GM23338 (cell line): Measurements from ENCODE around the gene LDHB. TPM values are rescaled to one million over a fixed set of nuclear protein-coding genes. Genes with fewer than 3 reads are reported as not detected.

Experiments used
- ATAC-seq: fragments of 200-7000 bp; cut with Tn5 transposase; 3 replicates; pipeline ENCODE4 v1.9.1; 2020
- DNase-seq: peaks from one replicate; pipeline ENCODE4 v3.0.0-alpha.2; 2015; ENCODE audit warnings: low spot score
- H2AFZ ChIP-seq: fragments of 200-600 bp; sonication (generic); 2 replicates; pipeline ENCODE4 v1.8.0; 2016; ENCODE audit warnings: antibody characterized with exemption, mild to moderate bottlenecking, moderate library complexity
- H3F3A ChIP-seq: fragments of 200-600 bp; sonication (generic); replicated peaks from 2 replicates; pipeline ENCODE4 v1.8.0; 2017; ENCODE audit warnings: antibody characterized with exemption, mixed run types, low read depth
- H3K27ac ChIP-seq: fragments of 200-600 bp; sonication (generic); 2 replicates; pipeline ENCODE4 v1.6.1; 2016; ENCODE audit warnings: low read depth
- H3K27me3 ChIP-seq: fragments of 200-600 bp; sonication (generic); 2 replicates; pipeline ENCODE4 v1.8.0; 2016; ENCODE audit warnings: mild to moderate bottlenecking, mixed run types, moderate library complexity; ENCODE audit not compliant: insufficient read depth
- H3K36me3 ChIP-seq: fragments of 200-600 bp; sonication (generic); 2 replicates; pipeline ENCODE4 v1.8.0; 2016; ENCODE audit warnings: mild to moderate bottlenecking; ENCODE audit not compliant: insufficient read depth
- H3K4me1 ChIP-seq: fragments of 200-600 bp; sonication (generic); 2 replicates; pipeline ENCODE4 v1.8.0; 2016; ENCODE audit warnings: mild to moderate bottlenecking, moderate library complexity; ENCODE audit not compliant: insufficient read depth
- H3K4me2 ChIP-seq: fragments of 200-600 bp; sonication (generic); 2 replicates; pipeline ENCODE4 v1.7.1; 2017; ENCODE audit warnings: mixed run types
- H3K4me3 ChIP-seq: fragments of 200-600 bp; sonication (generic); 2 replicates; pipeline ENCODE4 v1.6.1; 2016; ENCODE audit warnings: mixed run types
- H3K79me2 ChIP-seq: fragments of 200-600 bp; sonication (generic); replicated peaks from 2 replicates; pipeline ENCODE4 v1.8.0; 2017; ENCODE audit warnings: mild to moderate bottlenecking; ENCODE audit not compliant: insufficient read depth
- H3K9me2 ChIP-seq: fragments of 200-600 bp; sonication (generic); 2 replicates; pipeline ENCODE4 v1.8.0; 2017; ENCODE audit not compliant: insufficient read depth
- H4K20me1 ChIP-seq: fragments of 200-600 bp; sonication (generic); replicated peaks from 2 replicates; pipeline ENCODE4 v1.8.0; 2017; ENCODE audit warnings: mild to moderate bottlenecking; ENCODE audit not compliant: insufficient read depth
- H3K27ac Mint-ChIP-seq: 2 replicates; pipeline ENCODE4 v1.8.0; 2020; ENCODE audit warnings: inconsistent platforms, mild to moderate bottlenecking, moderate library complexity, mixed read lengths
- H3K27me3 Mint-ChIP-seq: 3 replicates; pipeline ENCODE4 v1.8.0; 2022; ENCODE audit warnings: low read depth, mild to moderate bottlenecking, moderate library complexity, mixed read lengths, inconsistent platforms; ENCODE audit not compliant: insufficient read depth, poor library complexity
- H3K36me3 Mint-ChIP-seq: 3 replicates; pipeline ENCODE4 v1.8.0; 2021; ENCODE audit warnings: low read depth, mild to moderate bottlenecking, inconsistent platforms, moderate library complexity, mixed read lengths
- H3K4me1 Mint-ChIP-seq: 3 replicates; pipeline ENCODE4 v1.8.0; 2020; ENCODE audit warnings: mild to moderate bottlenecking, inconsistent platforms, mixed read lengths
- H3K4me3 Mint-ChIP-seq: 3 replicates; pipeline ENCODE4 v1.8.0; 2021; ENCODE audit warnings: moderate library complexity, mild to moderate bottlenecking, inconsistent platforms, mixed read lengths
- H3K9me3 Mint-ChIP-seq: 3 replicates; pipeline ENCODE4 v1.8.0; 2020; ENCODE audit warnings: moderate library complexity, mild to moderate bottlenecking, inconsistent platforms, mixed read lengths
- CTCF ChIP-seq, 2 experiments: fragments of 200-600 bp in 1 of 2; sonication (generic) in 1 of 2; conservative IDR thresholded peaks; 2 replicates each; pipeline versions ENCODE4 v1.5.1 to v1.6.1; 2016 to 2017; ENCODE audit warnings: antibody characterized with exemption in 2 of 2, low read depth in 2 of 2, mild to moderate bottlenecking in 2 of 2, moderate library complexity in 1 of 2
- EZH2 ChIP-seq: fragments of 200-600 bp; sonication (generic); IDR thresholded peaks from one replicate; pipeline ENCODE4 v1.8.0; 2017; ENCODE audit warnings: antibody characterized with exemption, mild to moderate bottlenecking, low read depth; ENCODE audit not compliant: unreplicated experiment
- EZH2phosphoT487 ChIP-seq: fragments of 200-600 bp; sonication (generic); IDR thresholded peaks from one replicate; pipeline ENCODE4 v1.8.1; 2018; ENCODE audit warnings: antibody characterized with exemption; ENCODE audit not compliant: unreplicated experiment
- JUNB ChIP-seq: IDR thresholded peaks from one replicate; pipeline ENCODE4 v1.6.1; 2016; ENCODE audit warnings: antibody characterized with exemption; ENCODE audit not compliant: unreplicated experiment
- NANOG ChIP-seq: IDR thresholded peaks from 2 replicates; pipeline ENCODE4 v1.6.1; 2016; ENCODE audit warnings: antibody characterized with exemption, borderline replicate concordance
- STAT1 ChIP-seq: IDR thresholded peaks from one replicate; pipeline ENCODE4 v1.6.1; 2016; ENCODE audit warnings: antibody characterized with exemption; ENCODE audit not compliant: unreplicated experiment
- polyA plus RNA-seq: library from polyadenylated mRNA; unstranded; fragments of >200 nt; fragmentation: Nextera tagmentation; extraction: Ambion mirVana; gene quantifications from 2 replicates; pipeline ENCODE4 v1.2.1, GENCODE V29; 2016
- total RNA-seq: library from RNA; depleted of rRNA; stranded (reverse); fragments of >200 nt; shearing (Covaris generic); gene quantifications from 2 replicates; pipeline ENCODE4 v1.2.3, GENCODE V29; 2014
- TF ChIP-seq, protein P1 (sequence below): IDR thresholded peaks from 2 replicates; pipeline ENCODE4 v1.6.1; 2016; ENCODE audit warnings: antibody characterized with exemption

The LDHB gene
- total and polyA plus RNA-seq, 2 experiments from 2014 or later, result 1,537 to 1,990 TPM

GRCh38 chr12:21614506-21614905, 43.1 kb downstream of the LDHB start:
- Histone ChIP-seq H3K9me2 (no peaks in the 10 kb centered on the region), H3K79me2 (no peaks in the 10 kb centered on the region), H3F3A (no peaks in the 10 kb centered on the region), H2AFZ (no peak overlapping the region), H3K4me3 (no peak overlapping the region), H3K27me3 (no peaks in the 10 kb centered on the region), H3K36me3 (no peaks in the 10 kb centered on the region), H3K4me2 (no peak overlapping the region), H4K20me1 (no peaks in the 10 kb centered on the region), H3K4me1 (no peaks in the 10 kb centered on the region), H3K27ac (no peak overlapping the region)
- no peak for DNase-seq
- Mint-ChIP-seq H3K27ac (no peak overlapping the region), H3K4me3 (no peak overlapping the region), H3K27me3 (no peaks in the 10 kb centered on the region), H3K4me1 (no peaks in the 10 kb centered on the region), H3K36me3 (no peaks in the 10 kb centered on the region), H3K9me3 (no peaks in the 10 kb centered on the region; the same call in 2 of the 3 replicates)
- TF ChIP-seq CTCF (conservative IDR thresholded peaks at IDR 0.05; ENCODE audit: low read depth in 2 of 2), result no peak
- TF ChIP-seq JUNB, result no peak
- ATAC-seq, result no peak

DNA sequence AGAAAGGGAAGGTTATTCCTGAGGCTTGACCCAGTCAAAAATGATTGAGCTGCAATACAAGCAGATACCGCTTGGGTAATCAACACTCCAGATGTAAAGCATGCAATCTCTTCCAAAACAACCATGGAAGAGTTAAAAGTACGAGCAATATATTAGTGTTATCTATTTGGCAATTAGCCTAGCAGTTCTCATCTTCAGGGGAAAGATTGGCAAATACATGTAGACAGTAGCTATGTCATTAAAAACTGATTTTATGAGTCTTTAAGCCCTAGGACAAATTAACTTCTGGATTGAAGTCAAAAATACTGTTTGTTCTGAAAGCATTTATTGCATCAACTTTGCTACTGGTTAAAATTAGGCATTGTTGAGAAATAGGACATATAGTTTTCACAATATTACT, 43.7 kb downstream of the LDHB start:
- H3K4me1 Mint-ChIP-seq, result no peaks in the 10 kb centered on the region
- no peaks in the 10 kb centered on the region; the same call in 2 of the 3 replicates for H3K9me3 Mint-ChIP-seq
- H3K36me3 ChIP-seq, result no peaks in the 10 kb centered on the region
- H3K27ac Mint-ChIP-seq, result no peak overlapping the region
- DNase-seq, result peak; percentile 21
- H3K27me3 Mint-ChIP-seq, result no peaks in the 10 kb centered on the region
- no peak overlapping the region for H3K4me3 ChIP-seq
- H3K4me2 ChIP-seq, result no peak overlapping the region
- TF ChIP-seq CTCF (conservative IDR thresholded peaks at IDR 0.05; ENCODE audit: low read depth in 2 of 2), result peak in 1 of 2 experiments; percentile 38; a peak in 1 of 4 replicates
- TF ChIP-seq NANOG, result no peak
- TF ChIP-seq, protein P1, sequence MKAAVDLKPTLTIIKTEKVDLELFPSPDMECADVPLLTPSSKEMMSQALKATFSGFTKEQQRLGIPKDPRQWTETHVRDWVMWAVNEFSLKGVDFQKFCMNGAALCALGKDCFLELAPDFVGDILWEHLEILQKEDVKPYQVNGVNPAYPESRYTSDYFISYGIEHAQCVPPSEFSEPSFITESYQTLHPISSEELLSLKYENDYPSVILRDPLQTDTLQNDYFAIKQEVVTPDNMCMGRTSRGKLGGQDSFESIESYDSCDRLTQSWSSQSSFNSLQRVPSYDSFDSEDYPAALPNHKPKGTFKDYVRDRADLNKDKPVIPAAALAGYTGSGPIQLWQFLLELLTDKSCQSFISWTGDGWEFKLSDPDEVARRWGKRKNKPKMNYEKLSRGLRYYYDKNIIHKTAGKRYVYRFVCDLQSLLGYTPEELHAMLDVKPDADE, result no peak
- H3K27me3 ChIP-seq, result no peaks in the 10 kb centered on the region
- H3K36me3 Mint-ChIP-seq, result no peaks in the 10 kb centered on the region
- H3K27ac ChIP-seq, result no peak overlapping the region
- no peaks in the 10 kb centered on the region for H3K79me2 ChIP-seq
- no peaks in the 10 kb centered on the region for H3K9me2 ChIP-seq
- H2AFZ ChIP-seq, result no peak overlapping the region
- ATAC-seq, result peak; percentile 44; the same call in 2 of the 3 replicates
- no peak overlapping the region for H3K4me3 Mint-ChIP-seq
- no peaks in the 10 kb centered on the region for H4K20me1 ChIP-seq
- no peaks in the 10 kb centered on the region for H3F3A ChIP-seq
- H3K4me1 ChIP-seq, result no peaks in the 10 kb centered on the region

DNA sequence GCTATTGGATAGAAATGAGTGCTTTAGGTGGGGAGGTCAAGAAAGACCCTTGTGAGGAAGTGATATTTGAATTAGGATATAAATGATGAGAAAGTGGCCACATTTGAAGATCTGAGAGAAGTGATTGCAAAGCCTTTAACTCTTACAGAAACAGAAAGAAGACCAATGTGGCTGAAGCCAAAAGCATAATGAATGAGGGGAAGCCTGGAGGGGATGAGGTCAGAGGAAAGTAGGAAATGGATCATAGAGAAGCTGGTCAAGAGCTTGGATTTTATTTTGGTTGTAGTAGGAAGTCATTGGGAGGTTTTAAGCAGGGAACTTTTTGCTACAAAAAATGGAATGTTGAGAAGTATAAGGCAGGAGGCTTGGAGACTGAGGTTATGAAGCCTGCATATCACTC, 49.4 kb downstream of the LDHB start:
- Histone ChIP-seq H3F3A (no peaks in the 10 kb centered on the region), H3K79me2 (no peaks in the 10 kb centered on the region), H3K4me3 (no peak overlapping the region), H3K36me3 (no peaks in the 10 kb centered on the region), H3K9me2 (no peaks in the 10 kb centered on the region), H3K27ac (no peak overlapping the region), H3K4me2 (no peak overlapping the region), H3K27me3 (no peaks in the 10 kb centered on the region), H3K4me1 (no peaks in the 10 kb centered on the region), H4K20me1 (no peaks in the 10 kb centered on the region), H2AFZ (no peak overlapping the region)
- H3K27me3 Mint-ChIP-seq, result no peaks in the 10 kb centered on the region
- H3K9me3 Mint-ChIP-seq, result no peaks in the 10 kb centered on the region
- peaks cover 5% of the 10 kb centered on the region; the same call in 2 of the 3 replicates for H3K4me1 Mint-ChIP-seq
- ATAC-seq (no peak), DNase-seq (no peak)
- no peaks in the 10 kb centered on the region for H3K36me3 Mint-ChIP-seq
- no peak overlapping the region for H3K4me3 Mint-ChIP-seq
- H3K27ac Mint-ChIP-seq, result no peak overlapping the region
- TF ChIP-seq STAT1 (no peak), EZH2 (no peak), EZH2phosphoT487 (no peak)
